ENCODE measurements around the gene CYTH1.
"Not testable (repeated sequence)": the region's sequence is repeated elsewhere in the genome, so short reads cannot be mapped to it uniquely, and the experiment has no call there.

CYTH1 gene

DNA sequence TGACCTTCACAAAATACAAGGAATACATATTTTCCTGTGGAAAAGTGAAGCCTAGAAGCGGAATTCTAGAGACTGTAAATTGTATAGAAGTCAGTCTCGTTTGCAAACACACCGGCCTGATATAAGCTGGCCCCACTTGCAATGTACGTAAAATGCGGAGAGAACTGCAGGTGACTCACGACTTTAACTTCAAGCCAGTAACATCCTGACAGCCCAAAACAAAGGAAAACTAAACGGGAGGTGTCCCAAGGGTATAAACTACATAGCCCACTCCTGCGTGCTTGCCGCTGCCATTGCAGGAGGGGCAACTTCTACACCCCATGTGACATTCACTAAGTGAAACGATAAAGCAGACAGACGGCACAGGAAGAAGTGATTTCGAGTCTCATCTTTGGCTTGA lies 101.6 kb downstream of the CYTH1 start:
- DNase-seq, result no peak

GRCh38 chr17:78679495-78680395 lies 102.3 kb downstream of the CYTH1 start:
- no peak for DNase-seq

DNA sequence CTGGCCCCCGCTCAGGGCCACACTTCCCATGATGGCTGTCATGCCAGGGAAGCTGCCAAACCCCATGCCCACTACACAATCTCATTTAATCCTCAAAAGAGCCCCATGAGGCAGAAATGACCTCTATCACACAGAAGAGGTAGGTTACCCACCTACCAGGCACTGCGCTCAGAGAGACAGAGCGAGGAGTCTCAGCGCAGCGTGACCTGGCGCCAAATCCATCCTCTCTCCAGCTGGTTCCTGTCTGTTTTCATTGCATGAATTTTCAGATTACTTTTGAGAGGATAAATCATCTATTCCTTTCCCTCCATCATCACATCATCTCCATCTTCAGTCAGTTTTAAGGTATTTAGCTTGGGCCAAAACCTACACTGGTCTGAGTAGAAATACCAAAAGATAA lies 103.4 kb downstream of the CYTH1 start:
- no peak for DNase-seq

- DNase-seq, result no peak
Observed at GRCh38 chr17:78678222-78678557, 103.9 kb downstream of the CYTH1 start.

DNA sequence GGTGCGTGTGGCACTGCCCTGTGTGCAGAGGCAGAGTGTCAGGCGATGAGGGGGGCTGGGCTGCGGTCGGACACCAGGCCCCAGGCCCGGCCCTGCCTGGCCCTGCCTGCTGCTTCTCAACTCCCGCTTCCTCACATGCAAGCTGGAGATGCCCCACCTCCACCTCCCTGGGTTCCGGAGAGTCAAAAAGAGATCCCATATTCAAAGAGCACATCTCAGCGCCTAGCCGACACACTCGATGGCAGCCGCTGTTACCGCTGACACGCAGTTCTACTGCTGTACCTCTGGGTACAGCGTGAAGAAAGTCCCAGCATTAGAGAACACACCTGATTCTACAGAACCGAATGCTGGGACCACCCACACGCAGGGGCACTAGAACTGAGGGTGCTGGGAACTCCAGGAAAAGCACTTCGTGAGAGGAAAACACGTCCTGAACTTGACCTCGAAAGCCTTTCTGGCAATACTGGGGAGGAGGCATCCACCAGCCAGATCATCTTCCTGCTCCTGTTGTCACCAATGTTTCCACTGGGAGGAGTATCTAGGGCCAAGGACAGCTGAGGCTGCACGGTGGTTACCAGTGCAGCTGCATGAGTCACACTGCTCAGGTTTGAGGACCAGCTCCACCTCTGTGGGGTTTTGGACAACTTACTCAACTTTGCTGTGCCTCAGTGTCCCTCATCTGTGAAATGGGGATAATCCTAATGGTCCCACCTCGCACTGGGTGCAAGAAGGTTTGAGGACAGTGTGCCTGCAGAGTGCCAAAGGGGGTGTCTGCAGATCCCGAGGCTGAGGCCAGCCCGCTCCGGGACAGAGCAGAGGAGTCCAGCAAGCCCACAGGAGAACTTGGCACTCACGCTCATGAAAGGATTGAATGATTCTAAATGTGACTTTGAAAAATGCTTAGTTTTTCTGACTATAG lies 104.5 kb downstream of the CYTH1 start:
- no peak for DNase-seq

- no peak for DNase-seq
Observed at GRCh38 chr17:78676412-78677302, 105.4 kb downstream of the CYTH1 start.

GRCh38 chr17:78675836-78676235 lies 106.2 kb downstream of the CYTH1 start:
- no peak for DNase-seq

DNA sequence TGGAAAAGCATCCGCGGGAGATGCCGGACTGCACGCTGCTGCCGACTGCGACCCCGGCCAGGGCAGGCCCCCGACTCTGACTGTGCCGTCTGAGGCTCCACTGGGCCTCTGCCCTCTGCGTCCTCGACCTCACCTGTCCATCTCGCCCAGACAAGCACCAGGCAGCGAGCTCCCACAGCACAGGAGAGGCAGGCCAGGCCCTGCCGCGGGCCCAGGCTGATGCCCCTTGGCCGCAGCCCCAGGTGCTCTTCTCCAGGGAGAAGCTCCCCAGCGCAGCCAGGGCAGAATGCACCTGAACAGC lies 106.8 kb downstream of the CYTH1 start:
- no peak for DNase-seq

GRCh38 chr17:78674595-78675315 lies 107.3 kb downstream of the CYTH1 start:
- no peak for DNase-seq

DNA sequence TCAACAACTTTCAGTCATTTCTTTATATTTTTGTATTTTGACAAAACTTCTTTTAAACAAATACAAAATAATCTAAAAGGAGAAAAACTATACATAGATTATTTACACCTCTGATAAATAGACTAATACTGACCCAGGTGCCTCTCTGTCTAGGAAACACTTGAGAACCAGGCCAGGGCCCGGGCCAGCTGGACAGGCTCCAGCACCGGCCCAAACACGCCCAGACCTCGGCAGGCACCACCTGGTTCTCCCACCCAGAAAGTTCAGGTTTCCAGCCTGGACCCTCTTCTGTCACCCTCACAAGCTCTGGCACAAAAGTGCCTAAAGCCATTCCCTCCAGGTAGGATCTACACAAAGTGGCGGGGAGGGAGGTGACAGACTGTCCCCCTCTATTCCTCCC lies 107.9 kb downstream of the CYTH1 start:
- no peak for DNase-seq

- no peak for DNase-seq
Observed at GRCh38 chr17:78673395-78673794, 108.7 kb downstream of the CYTH1 start.

GRCh38 chr17:78672871-78673371 lies 109.2 kb downstream of the CYTH1 start:
- no peak for DNase-seq

- DNase-seq, result no peak
Observed at GRCh38 chr17:78672005-78672404, 110.1 kb downstream of the CYTH1 start.

DNA sequence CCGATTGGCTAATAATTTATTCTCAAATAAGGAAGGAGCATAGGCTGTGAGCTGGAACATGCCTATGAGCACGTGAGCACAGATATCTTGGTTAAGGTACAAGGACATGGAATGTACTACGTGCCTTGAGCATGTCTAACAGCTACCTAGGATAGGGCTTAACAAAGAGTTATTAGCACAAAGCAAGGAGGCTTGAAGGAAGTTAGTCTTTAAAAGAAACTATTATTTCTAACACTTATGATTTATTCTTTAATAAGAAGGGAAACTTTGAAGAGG lies 110.4 kb downstream of the CYTH1 start:
- not testable (repeated sequence) for DNase-seq

GRCh38 chr17:78670850-78671725 lies 111.0 kb downstream of the CYTH1 start:
- DNase-seq, result no peak

DNA sequence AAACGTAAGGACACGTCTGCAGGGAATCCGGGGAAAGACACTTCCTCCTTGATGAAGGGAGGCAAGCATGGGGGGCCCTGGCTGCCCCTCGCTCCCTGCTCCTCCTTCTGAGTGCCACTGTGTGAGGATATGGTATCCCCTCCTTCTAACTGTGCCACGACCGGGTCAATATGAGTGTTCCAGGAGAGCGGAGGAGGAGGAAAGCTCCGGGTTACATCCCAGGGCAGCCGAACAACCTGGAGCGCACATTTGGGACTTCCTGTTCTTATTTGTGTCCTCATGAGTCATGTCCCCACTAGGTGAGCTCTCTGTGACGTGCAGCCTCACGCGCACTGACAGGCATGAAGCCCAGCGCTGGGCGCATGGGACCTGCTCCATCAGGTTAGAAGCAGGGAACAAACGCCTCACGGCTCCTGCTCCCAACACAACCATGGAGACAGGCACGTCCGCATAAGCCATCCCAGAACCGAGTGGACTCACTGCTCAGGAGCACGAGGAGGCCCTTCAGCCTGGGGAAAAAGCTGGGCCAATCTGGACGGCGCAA lies 112.0 kb downstream of the CYTH1 start:
- DNase-seq, result no peak

DNA sequence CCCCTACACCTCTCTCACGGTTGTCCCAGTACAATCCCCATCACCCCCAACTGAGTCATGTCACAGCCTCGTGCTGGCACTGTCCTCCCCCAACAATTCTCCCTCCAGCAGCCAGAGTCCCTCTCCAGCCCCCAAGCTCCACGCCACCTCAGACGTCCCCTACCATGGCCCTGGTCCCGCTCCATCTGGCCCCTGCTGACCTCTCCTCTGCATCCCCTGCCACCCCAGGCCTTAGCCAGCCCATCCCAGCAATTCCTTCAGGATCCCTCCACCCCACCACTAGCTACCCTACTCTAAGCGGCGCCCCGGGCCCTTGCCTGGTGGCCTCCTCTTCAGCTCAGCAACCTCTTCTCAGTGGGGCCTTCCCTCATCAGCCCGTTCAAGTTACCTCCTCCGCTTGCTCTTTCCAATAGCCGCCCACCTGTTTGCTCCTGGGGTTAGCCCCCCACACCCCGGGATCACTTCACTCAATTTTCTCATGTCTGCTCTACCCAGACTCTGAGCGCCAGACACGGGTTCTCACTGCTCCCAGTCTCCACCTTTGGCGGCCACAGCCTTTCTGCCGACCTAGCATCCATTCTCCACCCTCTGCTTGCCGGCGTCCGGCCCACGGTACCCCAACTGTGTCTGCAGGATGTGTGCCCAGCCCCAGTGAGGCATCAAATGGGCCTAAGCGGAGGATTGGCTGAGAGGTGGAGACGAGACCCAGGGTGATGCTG lies 112.7 kb downstream of the CYTH1 start:
- no peak for DNase-seq

- DNase-seq, result no peak
Observed at GRCh38 chr17:78668847-78669246, 113.2 kb downstream of the CYTH1 start.

DNA sequence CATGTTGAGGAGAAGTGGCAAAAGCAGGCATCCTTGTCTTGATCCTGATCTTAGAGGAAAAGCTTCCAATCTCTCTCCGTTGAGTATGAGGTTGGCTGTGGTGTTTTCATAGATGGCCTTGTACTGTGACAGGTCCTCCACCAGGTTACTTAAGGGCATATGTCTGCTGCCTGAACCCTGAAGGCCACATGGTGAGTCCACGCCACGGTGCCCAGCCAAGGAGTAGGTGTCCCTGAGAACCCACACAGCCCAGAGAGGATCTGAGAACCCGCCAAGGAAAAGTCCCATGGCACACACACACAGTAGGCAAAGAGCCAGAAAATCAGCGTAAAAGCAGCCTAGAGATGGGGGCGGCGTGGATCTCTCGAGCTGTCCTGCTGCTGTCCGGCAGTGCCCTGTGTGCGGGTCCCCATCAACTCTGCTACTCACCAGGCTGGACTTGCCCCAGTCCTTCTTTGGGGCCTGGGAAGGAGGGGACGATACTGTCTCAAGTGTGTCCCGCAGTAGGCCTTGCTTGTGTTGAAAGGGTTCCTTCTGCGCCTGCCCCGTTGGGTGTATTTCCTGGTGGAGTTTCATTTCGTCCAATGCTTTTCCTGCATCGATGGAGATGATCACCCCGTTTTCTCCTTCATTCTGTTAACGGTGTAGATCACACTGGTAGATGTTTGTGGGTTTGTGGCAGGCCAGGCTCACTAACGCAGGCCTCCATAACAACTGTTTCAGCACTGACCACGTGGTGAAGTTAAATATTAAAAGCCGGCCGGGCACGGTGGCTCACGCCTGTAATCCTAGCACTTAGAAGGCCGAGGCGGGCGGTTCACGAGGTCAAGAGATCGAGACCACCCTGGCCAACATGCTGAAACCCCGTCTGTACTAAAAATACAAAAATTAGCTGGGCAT lies 114.1 kb downstream of the CYTH1 start:
- no peak for DNase-seq
